ENCODE measurements around the gene NAALADL2.
"Not testable (repeated sequence)": the region's sequence is repeated elsewhere in the genome, so short reads cannot be mapped to it uniquely, and the experiment has no call there.

The NAALADL2 gene

GRCh38 chr3:175608911-175609310 lies 749.8 kb downstream of the NAALADL2 start:
- Mint-ChIP-seq H3K4me1 (peaks cover 11% of the 10 kb centered on the region), H3K27ac (no peak overlapping the region), H3K9me3 (no peaks in the 10 kb centered on the region), H3K27me3 (ENCODE audit: low read depth) (no peaks in the 10 kb centered on the region), H3K36me3 (ENCODE audit: low read depth) (no peaks in the 10 kb centered on the region), H3K4me3 (no peak overlapping the region)
- TF ChIP-seq CTCF (IDR thresholded peaks at IDR 0.05; ENCODE audit: unreplicated experiment in 3 of 3), result no peak

GRCh38 chr3:175612487-175613196 lies 753.5 kb downstream of the NAALADL2 start:
- no peak for TF ChIP-seq CTCF (IDR thresholded peaks at IDR 0.05; ENCODE audit: unreplicated experiment in 3 of 3)
- Mint-ChIP-seq H3K27ac (no peak overlapping the region), H3K4me3 (no peak overlapping the region), H3K36me3 (ENCODE audit: low read depth) (peaks cover 3% of the 10 kb centered on the region), H3K9me3 (no peaks in the 10 kb centered on the region), H3K27me3 (ENCODE audit: low read depth) (no peaks in the 10 kb centered on the region), H3K4me1 (peaks cover under 1% of the 10 kb centered on the region)

GRCh38 chr3:175614107-175614506 lies 755.0 kb downstream of the NAALADL2 start:
- not testable (repeated sequence) for H3K4me3 Mint-ChIP-seq; H3K9me3 Mint-ChIP-seq; H3K27ac Mint-ChIP-seq; H3K36me3 Mint-ChIP-seq (ENCODE audit: low read depth); H3K27me3 Mint-ChIP-seq (ENCODE audit: low read depth); H3K4me1 Mint-ChIP-seq

- H3K4me3 Mint-ChIP-seq, result no peak overlapping the region
- TF ChIP-seq CTCF (IDR thresholded peaks at IDR 0.05; ENCODE audit: unreplicated experiment in 3 of 3), result no peak
- H3K27ac Mint-ChIP-seq, result no peak overlapping the region
- H3K36me3 Mint-ChIP-seq (ENCODE audit: low read depth), result peaks cover 3% of the 10 kb centered on the region
- no peaks in the 10 kb centered on the region for H3K4me1 Mint-ChIP-seq
- no peaks in the 10 kb centered on the region for H3K9me3 Mint-ChIP-seq
- no peaks in the 10 kb centered on the region for H3K27me3 Mint-ChIP-seq (ENCODE audit: low read depth)
Observed at GRCh38 chr3:175617247-175617646, 758.1 kb downstream of the NAALADL2 start.

- no peak for TF ChIP-seq CTCF (IDR thresholded peaks at IDR 0.05; ENCODE audit: unreplicated experiment in 3 of 3)
- Mint-ChIP-seq H3K27me3 (ENCODE audit: low read depth) (no peaks in the 10 kb centered on the region), H3K36me3 (ENCODE audit: low read depth) (peaks cover 3% of the 10 kb centered on the region), H3K27ac (no peak overlapping the region), H3K9me3 (no peaks in the 10 kb centered on the region), H3K4me1 (no peaks in the 10 kb centered on the region), H3K4me3 (no peak overlapping the region)
Observed at GRCh38 chr3:175619369-175619768, 760.2 kb downstream of the NAALADL2 start.

- Mint-ChIP-seq H3K27ac (no peak overlapping the region), H3K9me3 (no peaks in the 10 kb centered on the region)
- no peak for TF ChIP-seq CTCF (IDR thresholded peaks at IDR 0.05; ENCODE audit: unreplicated experiment in 3 of 3)
Observed at GRCh38 chr3:175620093-175620492, 761.0 kb downstream of the NAALADL2 start.

More at GRCh38 chr3:175620093-175620492, 761.0 kb downstream of the NAALADL2 start:
- no peaks in the 10 kb centered on the region for H3K4me1 Mint-ChIP-seq
- no peak overlapping the region for H3K4me3 Mint-ChIP-seq
- H3K36me3 Mint-ChIP-seq (ENCODE audit: low read depth), result peaks cover 3% of the 10 kb centered on the region
- no peaks in the 10 kb centered on the region for H3K27me3 Mint-ChIP-seq (ENCODE audit: low read depth)
